SK-N-MC (cell line): Measurements from ENCODE around the gene HS3ST1.

Experiments used
- DNase-seq: peaks from one replicate; pipeline ENCODE4 v3.0.0-alpha.2; 2011; ENCODE audit warnings: low read depth, low spot score
- H3K27ac ChIP-seq: fragments of 200-600 bp; sonication (generic); 2 replicates; pipeline ENCODE4 v1.5.1; 2016; ENCODE audit warnings: mixed run types
- H3K36me3 ChIP-seq: fragments of 200-600 bp; sonication (generic); 2 replicates; pipeline ENCODE4 v1.6.1; 2017; ENCODE audit warnings: antibody characterized with exemption, low read length, mixed read lengths; ENCODE audit not compliant: insufficient read depth
- H3K4me3 ChIP-seq: fragments of 200-600 bp; sonication (generic); 2 replicates; pipeline ENCODE4 v1.5.1; 2016
- H3K9ac ChIP-seq: fragments of 200-600 bp; sonication (generic); 2 replicates; pipeline ENCODE4 v1.8.0; 2017; ENCODE audit warnings: mixed run types, mixed read lengths; ENCODE audit not compliant: insufficient read length
- H3K9me3 ChIP-seq: fragments of 200-600 bp; sonication (generic); 2 replicates; pipeline ENCODE4 v1.6.1; 2017; ENCODE audit warnings: low read depth, mild to moderate bottlenecking, antibody characterized with exemption, low read length, moderate library complexity, mixed read lengths
- EZH2 ChIP-seq: fragments of 200-600 bp; sonication (generic); IDR thresholded peaks from one replicate; pipeline ENCODE4 v1.6.1; 2017; ENCODE audit warnings: antibody characterized with exemption
- FOXP2 ChIP-seq: optimal IDR thresholded peaks from 2 replicates; pipeline ENCODE3; 2011; ENCODE audit warnings: mild to moderate bottlenecking, moderate library complexity; ENCODE audit not compliant: insufficient read depth; ENCODE audit errors: extremely low read length, control extremely low read depth
- POLR2AphosphoS5 ChIP-seq: IDR thresholded peaks from 2 replicates; pipeline ENCODE4 v1.6.1; 2012; ENCODE audit warnings: mild to moderate bottlenecking, low read depth, low read length, borderline replicate concordance

HS3ST1 gene

GRCh38 chr4:11428231-11428898 lies at the start of gene HS3ST1:
Gene HS3ST1, minus strand, starts transcription at chr4:11428894. Its CDS starts 28,889 bp downstream, at chr4:11400005.
- Histone ChIP-seq H3K36me3 (no peaks in the 10 kb centered on the region), H3K9ac (no peak within 1 kb of the TSS), H3K4me3 (no peak within 1 kb of the TSS), H3K27ac (no peak within 1 kb of the TSS), H3K9me3 (no peaks in the 10 kb centered on the region)
- DNase-seq: no peak
- TF ChIP-seq EZH2 (peak; percentile 22), FOXP2 (no peak)

GRCh38 chr4:11475871-11476270 lies 47.2 kb upstream of the HS3ST1 start:
- Histone ChIP-seq H3K27ac (no peak overlapping the region), H3K9me3 (no peaks in the 10 kb centered on the region), H3K9ac (no peak overlapping the region), H3K36me3 (no peaks in the 10 kb centered on the region), H3K4me3 (no peak overlapping the region)
- TF ChIP-seq POLR2AphosphoS5 (no peak), EZH2 (no peak), FOXP2 (no peak)
- DNase-seq: no peak

GRCh38 chr4:11474146-11474545 lies 45.5 kb upstream of the HS3ST1 start:
- Histone ChIP-seq H3K9me3 (no peaks in the 10 kb centered on the region), H3K9ac (no peak overlapping the region), H3K36me3 (no peaks in the 10 kb centered on the region), H3K4me3 (no peak overlapping the region), H3K27ac (no peak overlapping the region)
- DNase-seq: no peak
- TF ChIP-seq POLR2AphosphoS5 (no peak), EZH2 (no peak), FOXP2 (no peak)

GRCh38 chr4:11472535-11472934 lies 43.8 kb upstream of the HS3ST1 start:
- DNase-seq: no peak
- Histone ChIP-seq H3K9ac (no peak overlapping the region), H3K36me3 (no peaks in the 10 kb centered on the region), H3K9me3 (no peaks in the 10 kb centered on the region), H3K27ac (no peak overlapping the region), H3K4me3 (no peak overlapping the region)
- TF ChIP-seq FOXP2: no peak
- TF ChIP-seq EZH2: no peak
- no peak for TF ChIP-seq POLR2AphosphoS5

- no peak for DNase-seq
- H3K4me3 ChIP-seq: no peak overlapping the region
- H3K36me3 ChIP-seq: no peaks in the 10 kb centered on the region
- no peak overlapping the region for H3K9ac ChIP-seq
- TF ChIP-seq FOXP2 (no peak), POLR2AphosphoS5 (no peak), EZH2 (no peak)
- H3K27ac ChIP-seq: no peak overlapping the region
- no peaks in the 10 kb centered on the region for H3K9me3 ChIP-seq
These were observed 42.9 kb upstream of the HS3ST1 start for GRCh38 chr4:11471618-11472017.

GRCh38 chr4:11471046-11471441 lies 42.4 kb upstream of the HS3ST1 start:
- no peak for DNase-seq
- TF ChIP-seq FOXP2 (no peak), EZH2 (no peak), POLR2AphosphoS5 (no peak)
- Histone ChIP-seq H3K36me3 (no peaks in the 10 kb centered on the region), H3K27ac (no peak overlapping the region), H3K9ac (no peak overlapping the region), H3K4me3 (no peak overlapping the region), H3K9me3 (no peaks in the 10 kb centered on the region)

GRCh38 chr4:11470438-11471045 lies 41.8 kb upstream of the HS3ST1 start:
- Histone ChIP-seq H3K4me3 (no peak overlapping the region), H3K27ac (no peak overlapping the region), H3K36me3 (no peaks in the 10 kb centered on the region), H3K9ac (no peak overlapping the region), H3K9me3 (no peaks in the 10 kb centered on the region)
- TF ChIP-seq FOXP2 (no peak), EZH2 (no peak), POLR2AphosphoS5 (no peak)
- no peak for DNase-seq

- no peak overlapping the region for H3K4me3 ChIP-seq
- H3K9me3 ChIP-seq: no peaks in the 10 kb centered on the region
- TF ChIP-seq FOXP2 (no peak), POLR2AphosphoS5 (no peak), EZH2 (no peak)
- H3K36me3 ChIP-seq: no peaks in the 10 kb centered on the region
- no peak overlapping the region for H3K9ac ChIP-seq
- H3K27ac ChIP-seq: no peak overlapping the region
- no peak for DNase-seq
These were observed 41.1 kb upstream of the HS3ST1 start for GRCh38 chr4:11469650-11470437.
